ENCODE results near the gene HSD17B14. TPM values are rescaled to one million over a fixed set of nuclear protein-coding genes. Genes with fewer than 3 reads are reported as not detected.

Gene HSD17B14
- total and polyA plus RNA-seq, 2 donors, result 3.4 to 18.6 TPM

DNA sequence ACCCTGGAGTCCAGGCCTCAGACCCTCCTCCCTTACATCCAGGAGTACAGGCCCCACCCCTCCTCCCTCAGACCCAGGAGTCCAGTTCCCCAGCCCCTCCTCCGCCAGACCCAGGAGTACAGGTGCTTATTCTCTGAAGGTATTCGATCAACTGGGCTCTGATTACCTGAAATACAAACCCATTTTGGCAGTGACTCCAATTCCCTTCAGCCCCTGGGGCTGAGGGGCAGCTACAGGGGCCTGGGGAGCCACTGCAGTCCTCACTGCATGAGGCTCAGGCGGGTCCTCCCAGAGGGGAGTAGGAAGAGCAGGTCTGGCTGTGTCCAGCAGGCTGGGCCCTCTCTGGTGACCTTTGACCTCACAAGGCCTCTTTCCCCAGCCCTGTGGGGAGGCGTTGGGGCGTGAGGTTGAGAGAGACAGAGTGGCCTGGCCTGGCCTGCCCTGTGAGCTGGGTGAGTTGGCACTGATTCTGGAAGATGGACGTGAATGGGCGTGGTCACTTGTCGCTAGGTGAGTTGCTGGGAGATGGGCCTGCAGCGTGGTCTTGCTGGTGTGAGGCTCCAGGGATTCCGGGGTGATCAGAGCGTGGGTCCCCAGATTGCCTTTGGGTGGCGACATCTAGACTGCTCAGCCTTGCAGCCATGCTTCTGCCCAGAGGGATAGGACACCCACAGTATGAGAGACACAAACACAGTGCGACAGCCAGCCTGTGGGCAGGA is 28.5 kb downstream of the HSD17B14 start:
- H3K27ac ChIP-seq (ENCODE audit: low read depth), result no peak overlapping the region

DNA sequence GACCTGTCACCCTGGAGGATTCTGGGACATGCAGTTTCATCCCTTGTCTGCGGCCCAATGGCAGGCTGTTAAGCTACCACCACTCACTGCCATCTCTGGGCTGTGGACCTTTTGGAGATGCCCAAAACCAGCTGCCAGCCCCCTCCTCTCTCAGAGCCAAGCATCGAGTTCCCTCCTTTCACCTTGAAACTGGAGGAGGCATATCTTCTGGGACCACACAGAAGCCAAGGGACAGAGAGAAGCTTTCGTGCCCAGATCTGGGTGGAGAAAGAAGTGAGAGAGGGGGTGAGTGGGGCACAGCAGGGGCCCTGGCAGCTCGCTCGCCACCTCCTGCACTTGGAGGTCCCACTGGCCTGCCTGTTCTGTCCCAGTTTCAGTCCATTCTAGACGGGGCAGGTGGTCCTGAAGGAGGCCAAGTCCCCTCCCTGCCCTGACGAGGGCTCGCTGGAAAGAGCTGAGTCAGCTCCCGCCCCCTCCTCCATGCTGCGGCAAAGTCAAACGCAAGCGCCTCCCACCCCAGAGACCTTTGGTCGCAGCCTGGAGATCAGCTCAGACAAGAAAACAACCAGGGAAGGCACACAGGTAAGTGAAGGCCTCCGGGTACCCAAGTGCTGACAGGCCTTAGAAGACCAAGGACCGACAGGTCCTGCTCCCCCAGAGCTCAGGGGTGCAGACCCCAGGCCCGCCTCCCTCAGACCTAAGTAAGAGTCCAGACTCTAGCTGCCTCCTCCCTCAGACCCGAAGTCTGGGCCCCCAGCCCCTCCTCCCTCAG is 29.3 kb downstream of the HSD17B14 start:
- H3K4me3 ChIP-seq (ENCODE audit: low read depth, low read length), result no peak overlapping the region
- DNase-seq (ENCODE audit: extremely low spot score), result no peak
- WGBS, result 73% methylated on average over 17 of the region's 17 CpGs
- no peak overlapping the region for H3K27ac ChIP-seq (ENCODE audit: low read depth)
- no peaks in the 10 kb centered on the region for H3K4me1 ChIP-seq (ENCODE audit: insufficient read depth)
- no peaks in the 10 kb centered on the region for H3K36me3 ChIP-seq (ENCODE audit: insufficient read depth)

More for the DNA sequence above, 28.5 kb downstream of the HSD17B14 start:
- Histone ChIP-seq H3K4me3 (ENCODE audit: low read depth, low read length) (no peak overlapping the region), H3K36me3 (ENCODE audit: insufficient read depth) (no peaks in the 10 kb centered on the region), H3K4me1 (ENCODE audit: insufficient read depth) (no peaks in the 10 kb centered on the region)
- DNase-seq (ENCODE audit: extremely low spot score), result no peak
- 83% methylated on average over 13 of the region's 13 CpGs for WGBS

DNA sequence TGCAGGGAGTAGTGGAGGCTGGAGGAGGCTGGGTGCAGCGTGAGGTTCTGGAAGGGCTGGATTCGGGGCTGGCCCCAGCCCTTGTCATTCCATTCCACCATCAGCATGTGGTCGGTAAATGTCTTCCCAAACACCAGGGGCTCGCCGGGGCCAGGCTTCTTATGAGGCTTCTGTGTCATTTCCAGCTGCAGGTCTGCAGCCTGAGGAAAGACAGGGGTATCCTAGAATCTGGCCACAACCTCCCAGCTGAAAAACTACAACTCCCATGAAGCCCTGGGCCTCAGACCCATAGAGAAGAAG is 29.8 kb downstream of the HSD17B14 start:
- H3K4me1 ChIP-seq (ENCODE audit: insufficient read depth), result no peaks in the 10 kb centered on the region
- H3K36me3 ChIP-seq (ENCODE audit: insufficient read depth), result no peaks in the 10 kb centered on the region
- 69% methylated on average over 5 of the region's 5 CpGs for WGBS
- no peak overlapping the region for H3K4me3 ChIP-seq (ENCODE audit: low read depth, low read length)
- no peak overlapping the region for H3K27ac ChIP-seq (ENCODE audit: low read depth)
- no peak for DNase-seq (ENCODE audit: extremely low spot score)

- Histone ChIP-seq H3K27ac (ENCODE audit: low read depth) (no peak overlapping the region), H3K36me3 (ENCODE audit: insufficient read depth) (no peaks in the 10 kb centered on the region), H3K4me3 (ENCODE audit: low read depth, low read length) (no peak overlapping the region), H3K4me1 (ENCODE audit: insufficient read depth) (no peaks in the 10 kb centered on the region)
- DNase-seq (ENCODE audit: extremely low spot score), result no peak
- 88% methylated on average over 15 of the region's 15 CpGs for WGBS
Measured at GRCh38 chr19:48805452-48805851, 30.8 kb downstream of the HSD17B14 start.

GRCh38 chr19:48804496-48804895 is 31.8 kb downstream of the HSD17B14 start:
- Histone ChIP-seq H3K27ac (ENCODE audit: low read depth) (no peak overlapping the region), H3K36me3 (ENCODE audit: insufficient read depth) (no peaks in the 10 kb centered on the region), H3K4me1 (ENCODE audit: insufficient read depth) (no peaks in the 10 kb centered on the region), H3K4me3 (ENCODE audit: low read depth, low read length) (no peak overlapping the region)
- DNase-seq (ENCODE audit: extremely low spot score), result no peak
- WGBS, result 90% methylated on average over 8 of the region's 8 CpGs

GRCh38 chr19:48802623-48803022 is 33.7 kb downstream of the HSD17B14 start:
- no peaks in the 10 kb centered on the region for H3K36me3 ChIP-seq (ENCODE audit: insufficient read depth)

DNA sequence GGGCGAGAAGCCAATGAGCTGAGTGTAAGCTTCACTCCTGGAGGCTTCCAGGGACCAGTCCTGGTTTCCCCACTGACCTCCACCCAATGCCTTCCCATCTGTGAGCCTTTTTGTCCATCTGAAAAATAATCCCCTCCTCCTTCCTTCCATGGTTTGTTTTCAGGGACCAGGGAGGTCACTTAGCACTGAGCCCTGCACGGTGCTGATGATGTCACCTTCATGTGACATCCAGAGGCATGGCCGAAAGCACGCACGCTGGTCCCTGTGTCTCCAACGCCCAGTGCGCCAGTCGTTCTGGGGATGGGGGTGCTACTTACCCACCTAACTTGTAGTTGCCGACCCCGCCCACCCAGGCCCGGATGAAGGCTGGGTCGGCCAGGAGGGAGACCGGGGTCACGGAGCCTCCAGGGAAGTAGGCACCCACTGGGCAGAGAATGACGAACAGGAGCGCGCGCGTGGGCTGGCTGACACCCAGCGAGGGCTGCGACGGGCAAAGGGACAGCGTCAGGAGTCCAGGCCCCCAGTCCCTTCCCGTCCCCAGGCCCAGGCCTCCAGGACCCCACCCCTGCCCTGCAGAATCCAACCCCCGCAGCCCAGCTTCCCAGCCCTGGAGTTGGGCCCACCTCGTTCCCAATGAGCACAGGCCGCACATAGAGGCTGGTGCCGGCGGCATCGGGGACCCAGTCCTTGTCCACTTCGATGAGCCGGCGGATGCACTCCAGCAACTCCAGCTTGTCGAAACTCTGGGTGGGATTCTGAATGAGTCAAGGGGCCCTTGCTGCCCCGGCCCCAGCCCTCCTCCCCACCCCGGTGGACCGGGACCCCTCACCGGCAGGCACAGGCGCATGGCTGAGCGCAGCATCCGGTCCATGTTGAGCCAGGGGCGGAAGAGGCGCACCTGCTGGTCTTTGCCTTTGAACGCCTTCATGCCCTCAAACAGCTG is 36.7 kb downstream of the HSD17B14 start:
- WGBS, result 89% methylated on average over 44 of the region's 44 CpGs
- Histone ChIP-seq H3K27ac (ENCODE audit: low read depth) (peak overlapping the region; percentile 55), H3K4me3 (ENCODE audit: low read depth, low read length) (no peak overlapping the region), H3K36me3 (ENCODE audit: insufficient read depth) (no peaks in the 10 kb centered on the region), H3K4me1 (ENCODE audit: insufficient read depth) (no peaks in the 10 kb centered on the region)
- DNase-seq (ENCODE audit: extremely low spot score), result no peak

More at GRCh38 chr19:48802623-48803022, 33.7 kb downstream of the HSD17B14 start:
- Histone ChIP-seq H3K4me1 (ENCODE audit: insufficient read depth) (no peaks in the 10 kb centered on the region), H3K4me3 (ENCODE audit: low read depth, low read length) (no peak overlapping the region), H3K27ac (ENCODE audit: low read depth) (no peak overlapping the region)
- no peak for DNase-seq (ENCODE audit: extremely low spot score)
- 86% methylated on average over 2 of the region's 2 CpGs for WGBS

DNA sequence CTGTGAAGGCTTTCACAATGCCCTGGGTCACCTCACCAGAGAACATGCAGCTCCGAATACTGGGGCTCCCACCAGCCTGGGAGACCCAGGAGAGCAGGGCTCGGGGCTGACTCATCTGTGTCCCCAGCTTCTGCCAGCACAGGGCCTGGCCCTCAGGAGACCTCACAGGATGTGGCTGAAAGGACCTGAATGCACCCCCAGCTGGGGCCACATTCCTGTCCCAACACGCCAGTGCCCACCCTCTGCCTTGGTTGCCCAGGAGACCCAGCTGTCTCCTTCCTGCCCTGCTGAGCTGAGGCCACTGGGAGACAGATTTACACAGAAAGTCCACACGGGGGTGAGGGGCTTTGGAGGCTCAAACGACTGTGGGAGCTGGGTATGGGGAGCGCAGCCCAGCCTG is 37.4 kb downstream of the HSD17B14 start:
- no peak overlapping the region for H3K4me3 ChIP-seq (ENCODE audit: low read depth, low read length)
- WGBS, result 55% methylated on average over 6 of the region's 6 CpGs
- no peak for DNase-seq (ENCODE audit: extremely low spot score)
- H3K27ac ChIP-seq (ENCODE audit: low read depth), result peak overlapping the region; percentile 13
- H3K36me3 ChIP-seq (ENCODE audit: insufficient read depth), result no peaks in the 10 kb centered on the region
- H3K4me1 ChIP-seq (ENCODE audit: insufficient read depth), result no peaks in the 10 kb centered on the region

DNA sequence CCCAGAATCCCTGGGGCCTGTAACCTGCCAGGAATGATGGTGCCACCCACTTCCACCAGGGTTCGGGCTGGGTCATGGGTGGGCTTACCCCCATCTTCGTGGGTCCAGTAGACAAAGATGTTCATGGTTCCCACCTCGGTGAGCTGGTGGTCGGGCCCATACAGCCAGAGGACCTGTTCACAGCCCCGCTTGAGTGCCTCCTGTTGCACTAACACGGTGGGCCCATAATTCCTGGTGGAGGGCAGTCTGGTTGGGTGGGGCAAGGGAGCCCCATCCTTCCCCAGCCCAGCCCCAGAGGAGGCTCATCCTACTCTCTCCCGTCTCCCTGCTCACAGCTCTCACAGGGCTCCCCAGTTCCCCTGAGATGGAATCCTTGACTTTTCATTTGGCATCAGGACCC is 39.2 kb downstream of the HSD17B14 start:
- WGBS, result 87% methylated on average over 7 of the region's 7 CpGs
- H3K27ac ChIP-seq (ENCODE audit: low read depth), result no peak overlapping the region
- H3K4me1 ChIP-seq (ENCODE audit: insufficient read depth), result no peaks in the 10 kb centered on the region
- H3K4me3 ChIP-seq (ENCODE audit: low read depth, low read length), result no peak overlapping the region
- H3K36me3 ChIP-seq (ENCODE audit: insufficient read depth), result no peaks in the 10 kb centered on the region
- DNase-seq (ENCODE audit: extremely low spot score), result no peak

DNA sequence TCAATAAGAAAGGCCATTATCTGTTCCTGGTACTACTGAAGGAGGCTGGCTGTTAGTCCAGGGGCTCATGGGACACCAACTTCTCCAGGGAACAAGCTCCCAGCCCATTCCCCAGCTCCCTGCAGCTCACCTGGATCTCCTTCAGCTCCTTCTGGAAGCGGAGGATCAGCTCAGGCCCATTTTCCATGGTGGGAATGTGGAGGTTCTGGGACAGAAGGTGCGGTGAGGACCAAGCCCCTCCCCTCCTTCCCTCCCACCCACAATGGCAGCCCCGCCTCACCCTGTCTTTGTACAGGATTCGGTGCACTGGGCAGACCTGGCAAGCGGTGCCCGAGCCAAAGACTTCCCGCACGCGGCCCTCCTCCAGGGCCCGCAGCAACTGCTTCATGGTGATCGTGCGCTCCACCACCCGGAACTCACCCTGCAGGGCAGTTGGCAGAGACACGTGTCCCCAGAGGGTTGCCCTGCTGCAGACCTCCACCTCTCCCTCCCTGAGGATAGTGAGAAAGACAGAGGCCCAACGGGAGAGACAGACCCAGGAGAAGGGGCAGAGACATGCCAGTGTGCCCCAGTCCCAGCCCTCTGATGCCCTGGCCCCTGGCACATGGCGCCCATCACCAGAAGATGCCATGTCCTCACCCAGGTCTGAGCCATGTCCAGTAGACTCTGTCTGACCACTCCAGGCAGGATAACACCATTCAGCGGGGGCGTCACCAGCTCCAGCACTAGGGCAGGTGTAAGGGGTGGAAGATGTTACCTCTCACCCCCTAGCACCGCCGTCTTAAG is 39.8 kb downstream of the HSD17B14 start:
- no peak overlapping the region for H3K4me3 ChIP-seq (ENCODE audit: low read depth, low read length)
- 90% methylated on average over 20 of the region's 20 CpGs for WGBS
- DNase-seq (ENCODE audit: extremely low spot score), result no peak
- H3K27ac ChIP-seq (ENCODE audit: low read depth), result peak overlapping the region; percentile 57
- no peaks in the 10 kb centered on the region for H3K36me3 ChIP-seq (ENCODE audit: insufficient read depth)
- no peaks in the 10 kb centered on the region for H3K4me1 ChIP-seq (ENCODE audit: insufficient read depth)

DNA sequence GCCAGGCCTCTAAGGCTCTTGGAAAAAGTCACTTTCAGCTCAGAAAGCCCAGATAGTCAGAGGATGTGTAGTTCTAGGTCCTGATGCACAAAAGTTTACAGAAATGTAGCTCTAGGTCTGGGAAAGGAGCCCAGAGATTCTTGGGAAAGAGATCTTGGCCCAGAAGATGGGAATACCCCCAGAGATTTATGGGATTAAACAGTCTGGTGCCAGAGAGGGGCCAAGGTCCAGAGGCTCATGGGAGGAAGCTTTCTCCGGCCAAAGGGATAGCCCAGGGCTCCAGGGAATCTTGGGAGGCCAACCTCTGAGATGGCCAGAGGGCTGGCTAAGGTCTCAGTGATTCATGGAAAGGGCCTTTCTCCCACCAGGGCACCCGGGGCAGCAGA is 40.6 kb downstream of the HSD17B14 start:
- H3K27ac ChIP-seq (ENCODE audit: low read depth), result peak overlapping the region; percentile 57
- 31% methylated on average over 2 of the region's 2 CpGs for WGBS
- no peaks in the 10 kb centered on the region for H3K4me1 ChIP-seq (ENCODE audit: insufficient read depth)
- no peak overlapping the region for H3K4me3 ChIP-seq (ENCODE audit: low read depth, low read length)
- DNase-seq (ENCODE audit: extremely low spot score), result no peak
- no peaks in the 10 kb centered on the region for H3K36me3 ChIP-seq (ENCODE audit: insufficient read depth)

- H3K36me3 ChIP-seq (ENCODE audit: insufficient read depth), result no peaks in the 10 kb centered on the region
- 1% methylated on average over 38 of the region's 38 CpGs for WGBS
- no peak overlapping the region for H3K4me3 ChIP-seq (ENCODE audit: low read depth, low read length)
- DNase-seq (ENCODE audit: extremely low spot score), result peak; percentile 86
- no peaks in the 10 kb centered on the region for H3K4me1 ChIP-seq (ENCODE audit: insufficient read depth)
- H3K27ac ChIP-seq (ENCODE audit: low read depth), result peak overlapping the region; percentile 45
Measured at GRCh38 chr19:48795055-48795684, 41.1 kb downstream of the HSD17B14 start.

GRCh38 chr19:48794291-48794690 is 42.0 kb downstream of the HSD17B14 start:
- WGBS, result 82% methylated on average over 6 of the region's 6 CpGs
- no peaks in the 10 kb centered on the region for H3K4me1 ChIP-seq (ENCODE audit: insufficient read depth)
- no peak overlapping the region for H3K27ac ChIP-seq (ENCODE audit: low read depth)
- no peak overlapping the region for H3K4me3 ChIP-seq (ENCODE audit: low read depth, low read length)
- no peak for DNase-seq (ENCODE audit: extremely low spot score)
- no peaks in the 10 kb centered on the region for H3K36me3 ChIP-seq (ENCODE audit: insufficient read depth)
